Dermis microvascular lymphatic vessel endothelial cell (primary cell): Measurements from ENCODE around the gene IFT57. TPM values are rescaled to one million over a fixed set of nuclear protein-coding genes. Genes with fewer than 3 reads are reported as not detected.
A peak's percentile ranks its signal among the peaks of the same experiment; 100 is the strongest.

Experiments used
- DNase-seq, 2 donors: peaks; one replicate each; pipeline versions ENCODE4 v3.0.0 to v3.0.0-alpha.2; 2010; ENCODE audit warnings: low read depth in 2 of 2
- total RNA-seq: library from RNA; depleted of rRNA; stranded (reverse); fragments of >200 nt; gene quantifications from 2 replicates; pipeline ENCODE4 v1.2.1, GENCODE V29; 2014

Gene IFT57
- total RNA-seq, 1 donor from 2014 or later, result 25.9 TPM

DNA sequence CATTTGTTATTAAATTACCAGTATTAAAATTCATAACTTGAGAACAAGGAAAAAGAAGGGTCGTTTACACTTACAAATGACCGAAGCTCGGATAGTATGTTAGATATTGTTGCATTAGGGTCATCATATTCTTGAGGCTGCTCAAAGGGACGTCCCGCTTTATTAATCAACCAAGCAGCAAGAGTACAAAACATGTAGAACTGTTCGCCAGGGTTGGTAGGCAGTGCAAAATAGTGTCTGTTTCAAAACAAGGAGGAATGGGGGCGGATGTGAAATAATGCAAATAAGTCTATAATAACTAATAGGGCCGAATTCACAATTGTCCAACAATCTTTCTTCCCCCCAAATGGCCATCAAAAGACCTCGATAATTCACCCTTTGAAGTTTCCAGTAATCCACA is 2.9 kb downstream of the IFT57 start:
- no peak for DNase-seq

DNA sequence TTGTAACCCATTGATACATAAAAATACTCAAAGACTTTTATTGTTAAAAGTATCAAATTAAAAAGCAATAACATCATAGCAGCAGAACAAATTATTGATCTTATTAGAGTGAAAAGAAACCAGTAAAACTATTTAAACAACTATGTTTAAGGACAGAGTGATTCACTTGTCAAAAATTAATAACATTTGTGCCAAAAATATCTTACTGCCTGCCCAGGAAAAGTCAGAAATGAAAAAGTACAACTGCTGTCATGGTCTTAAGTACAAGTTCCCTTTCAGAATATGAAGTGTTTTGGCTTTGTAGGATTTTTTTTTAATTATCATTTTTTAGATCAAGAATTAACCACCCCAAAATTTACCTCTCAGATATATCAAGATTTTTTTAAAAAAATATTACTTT is 3.4 kb downstream of the IFT57 start:
- DNase-seq, result no peak

- DNase-seq, result no peak
Measured at GRCh38 chr3:108215871-108216270, 6.4 kb downstream of the IFT57 start.

DNA sequence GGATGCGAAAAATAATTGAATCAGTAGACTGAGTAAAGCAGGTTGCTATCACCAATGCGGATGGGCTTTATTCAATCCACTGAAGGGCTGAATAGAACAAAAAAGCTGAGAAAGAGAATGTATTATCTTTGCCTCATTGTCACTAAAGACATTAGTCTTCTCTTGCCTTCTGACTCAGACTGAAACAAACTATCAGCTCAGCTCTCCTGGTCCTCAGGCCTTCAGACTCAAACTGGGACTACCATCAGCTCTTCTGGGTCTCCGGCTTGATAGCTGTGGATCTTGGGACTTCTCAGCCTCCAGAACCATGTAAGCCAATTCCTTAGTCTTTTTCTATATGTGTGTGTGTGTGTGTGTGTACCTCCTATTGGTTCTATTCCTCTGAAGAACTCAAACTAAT is 12.6 kb downstream of the IFT57 start:
- DNase-seq, result no peak

- DNase-seq, result no peak
Measured at GRCh38 chr3:108208831-108209230, 13.4 kb downstream of the IFT57 start.

- no peak for DNase-seq
Measured at GRCh38 chr3:108202834-108203233, 19.4 kb downstream of the IFT57 start.

- DNase-seq, result no peak
Measured at GRCh38 chr3:108202080-108202479, 20.1 kb downstream of the IFT57 start.

- no peak for DNase-seq
Measured at GRCh38 chr3:108201258-108201657, 21.0 kb downstream of the IFT57 start.

DNA sequence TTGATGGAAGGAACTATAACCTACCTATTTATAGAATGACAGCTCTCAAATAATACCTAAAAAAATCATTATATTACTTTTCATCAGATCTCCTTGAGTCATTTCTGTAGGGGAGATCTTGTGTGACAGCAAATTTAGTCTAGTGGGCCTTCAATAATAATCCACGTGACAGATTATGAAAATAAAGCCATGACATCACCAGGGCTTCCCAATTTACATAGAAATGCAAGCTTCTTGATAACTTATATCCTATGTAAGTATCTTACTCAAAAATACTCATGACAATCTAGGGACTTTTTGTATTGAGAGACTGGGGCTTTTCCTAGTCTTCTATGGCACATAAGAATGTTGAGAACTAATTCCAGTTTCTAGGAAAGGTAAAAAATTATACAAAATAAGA is 21.6 kb downstream of the IFT57 start:
- no peak for DNase-seq

DNA sequence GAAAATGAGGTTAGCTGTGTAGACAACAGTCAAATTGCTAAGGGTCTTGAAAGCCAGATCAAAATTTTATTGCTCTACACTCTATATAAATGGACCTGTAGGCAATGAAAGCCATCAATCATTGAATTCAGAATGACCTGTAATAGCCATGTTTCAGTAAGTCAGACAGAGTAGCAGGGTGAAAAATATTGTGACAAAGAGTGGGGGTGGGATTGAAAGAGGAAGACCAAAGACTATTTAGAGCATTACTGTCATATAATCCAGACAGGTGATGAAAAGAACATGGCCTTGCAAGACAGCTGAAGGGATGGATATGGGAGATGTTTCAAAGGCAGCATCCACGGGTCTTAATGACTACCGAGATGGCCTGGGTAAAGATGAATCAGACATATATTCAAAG is 22.2 kb downstream of the IFT57 start:
- no peak for DNase-seq

- no peak for DNase-seq
Measured at GRCh38 chr3:108191394-108191793, 30.8 kb downstream of the IFT57 start.

- DNase-seq, result peak in 1 of 2 donors; percentile 52
Measured at GRCh38 chr3:108190346-108190745, 31.9 kb downstream of the IFT57 start.

DNA sequence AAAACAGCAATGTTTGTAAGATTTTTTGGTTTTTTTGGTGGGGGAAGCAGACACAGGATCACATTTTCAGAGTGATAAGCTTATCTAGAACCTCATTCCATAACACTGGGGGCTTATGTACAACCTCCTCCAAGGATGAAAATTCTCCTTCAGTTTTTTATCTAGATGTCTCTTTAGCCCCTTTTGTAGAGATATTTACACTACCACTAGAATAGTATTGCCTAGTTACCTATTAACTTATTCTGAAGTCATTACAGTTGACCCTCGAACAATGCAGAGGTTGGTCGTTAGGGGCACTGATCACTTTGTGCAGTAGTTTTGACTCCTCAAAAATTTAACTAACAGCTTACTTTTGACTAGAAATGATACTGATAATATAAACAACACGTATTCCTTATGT is 32.8 kb downstream of the IFT57 start:
- DNase-seq, result no peak

DNA sequence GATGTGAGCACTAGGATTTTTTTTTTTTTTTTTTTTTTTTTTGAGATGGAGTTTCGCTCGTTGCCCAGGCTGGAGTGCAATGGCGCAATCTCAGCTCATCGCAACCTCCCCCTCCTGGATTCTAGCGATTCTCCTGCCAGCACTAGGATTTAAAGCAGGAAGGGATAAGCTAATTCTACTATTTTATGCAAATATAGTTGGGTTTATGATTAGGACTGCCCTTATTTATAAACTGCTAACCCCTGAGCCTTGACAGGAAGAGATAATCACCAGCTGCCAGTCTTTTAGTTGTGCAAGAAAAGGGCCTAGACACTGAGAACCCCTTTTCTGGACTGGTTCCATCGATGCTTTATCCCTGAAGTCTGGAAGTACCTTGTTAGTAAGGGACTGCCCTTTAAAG is 36.7 kb downstream of the IFT57 start:
- DNase-seq, result no peak

GRCh38 chr3:108184824-108185223 is 37.4 kb downstream of the IFT57 start:
- DNase-seq, result no peak

GRCh38 chr3:108183971-108184370 is 38.3 kb downstream of the IFT57 start:
- no peak for DNase-seq

- no peak for DNase-seq
Measured at GRCh38 chr3:108183181-108183580, 39.0 kb downstream of the IFT57 start.

- no peak for DNase-seq
Measured at GRCh38 chr3:108182339-108182738, 39.9 kb downstream of the IFT57 start.

DNA sequence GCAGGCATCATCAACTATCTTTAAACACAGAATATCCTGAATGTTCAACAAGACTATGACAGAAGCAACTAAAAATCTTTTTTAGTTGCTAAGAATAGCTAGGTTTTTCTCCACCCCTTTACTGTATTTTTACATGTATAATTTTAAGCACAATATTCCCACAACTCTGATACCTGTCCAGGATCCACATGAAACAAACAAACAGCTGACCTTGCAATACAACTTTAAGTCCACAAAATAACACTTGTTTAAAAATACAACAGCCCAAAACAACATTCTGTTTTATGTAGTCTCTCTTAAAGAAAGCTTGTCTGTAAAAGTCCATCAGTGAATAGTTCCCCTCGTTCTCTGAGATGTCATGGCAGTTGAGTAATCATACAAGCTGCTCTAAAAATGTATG is 41.1 kb downstream of the IFT57 start:
- no peak for DNase-seq

DNA sequence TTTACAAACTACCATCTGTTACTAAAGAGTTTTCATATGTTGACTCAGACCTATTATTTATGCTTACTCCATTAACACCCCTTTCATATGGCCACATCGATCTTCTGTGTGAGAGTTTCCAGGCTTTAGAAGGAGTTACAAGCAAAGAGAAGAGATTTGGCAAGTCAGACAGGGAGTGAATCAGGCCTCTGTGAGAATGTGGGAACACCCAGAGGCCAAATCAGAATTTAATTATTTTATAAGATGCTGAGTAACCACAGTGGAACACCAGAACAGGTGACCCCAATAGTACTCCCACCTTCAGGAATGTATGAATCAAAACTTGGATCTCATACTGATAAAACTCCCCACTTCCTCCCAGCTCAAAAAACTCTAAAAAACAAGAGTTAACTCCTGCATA is 42.0 kb downstream of the IFT57 start:
- DNase-seq, result no peak

GRCh38 chr3:108178676-108179075 is 43.5 kb downstream of the IFT57 start:
- DNase-seq, result no peak

DNA sequence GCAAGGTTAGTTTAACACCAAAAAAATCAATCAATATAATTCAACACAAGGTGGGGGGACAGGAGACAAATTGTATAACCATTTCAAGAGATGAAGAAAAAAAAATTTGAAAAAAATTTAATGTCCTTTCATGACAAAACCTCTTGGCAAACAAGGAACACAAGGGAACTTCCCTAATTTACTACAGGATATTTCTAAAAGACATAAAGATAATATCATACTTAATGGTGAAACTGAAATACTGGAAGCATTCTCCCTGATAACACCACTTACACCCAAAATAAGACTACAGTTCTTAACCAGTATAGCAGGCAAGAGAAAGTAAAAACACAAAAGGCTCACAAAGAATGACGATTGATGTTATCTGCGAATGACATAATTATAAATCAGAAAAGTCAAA is 44.7 kb downstream of the IFT57 start:
- DNase-seq, result no peak

DNA sequence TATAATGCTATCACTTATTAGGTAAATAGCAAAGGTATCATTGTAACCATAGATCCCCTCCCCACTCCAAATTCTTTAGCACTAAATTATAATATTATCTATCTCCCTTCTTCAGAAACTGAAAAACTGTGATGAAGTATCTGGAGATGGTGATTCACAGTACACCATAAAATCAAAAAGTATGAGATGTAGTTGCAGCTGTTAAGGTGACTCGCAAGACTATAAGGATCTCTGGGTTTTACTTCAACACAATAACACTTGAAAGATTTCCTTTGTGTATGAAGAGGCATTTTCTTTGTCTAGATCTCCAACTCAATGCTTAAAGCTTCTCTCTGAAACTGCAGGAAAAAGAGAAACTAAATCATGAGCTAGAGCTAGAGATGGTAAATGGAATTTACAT is 46.9 kb downstream of the IFT57 start:
- DNase-seq, result no peak

GRCh38 chr3:108171106-108171505 is 51.1 kb downstream of the IFT57 start:
- DNase-seq, result no peak

DNA sequence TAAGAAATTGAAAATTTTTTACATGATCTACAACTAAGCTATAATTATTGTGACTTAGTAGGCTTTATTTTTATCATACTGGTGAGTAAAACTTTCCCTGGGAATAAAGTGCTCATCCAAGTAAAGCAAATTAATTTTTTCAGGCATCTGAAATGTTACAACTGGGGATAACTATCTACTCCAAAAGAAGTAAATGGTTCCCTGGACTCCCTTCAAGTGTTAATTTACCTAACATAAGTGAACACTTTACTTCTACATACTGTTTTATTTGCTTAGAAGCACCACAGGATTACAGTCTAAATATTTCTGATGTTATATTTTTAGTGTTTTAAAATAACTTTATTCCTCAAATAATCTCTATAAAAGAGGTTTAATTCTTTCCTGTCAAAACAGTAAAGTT is 57.8 kb downstream of the IFT57 start:
- DNase-seq, result no peak
